WTC11 (cell line): ENCODE measurements around the gene SLC27A2. TPM values are rescaled to one million over a fixed set of nuclear protein-coding genes. Genes with fewer than 3 reads are reported as not detected.

ENCODE experiments used
- ATAC-seq: fragments of 200-7000 bp; cut with Tn5 transposase; 2 replicates; pipeline ENCODE4 v1.10.0; 2021; ENCODE audit warnings: mild to moderate bottlenecking, moderate library complexity
- CTCF ChIA-PET: fragments of 300-600 bp; sonication (Branson Sonifier 250); formaldehyde crosslinking; loops from one replicate; lab custom pipeline; 2021; ENCODE audit warnings: antibody characterized with exemption; lab: Charles Lee
- POLR2A ChIA-PET: fragments of 350-600 bp; sonication (Branson Sonifier 250); formaldehyde crosslinking; loops from one replicate; lab custom pipeline; 2021; ENCODE audit warnings: antibody characterized with exemption; lab: Charles Lee
- DNase-seq: peaks from one replicate; pipeline ENCODE4 v3.0.0; 2021; ENCODE audit warnings: low spot score
- H3K27ac Mint-ChIP-seq: 2 replicates; pipeline ENCODE4 v1.8.0; 2021; ENCODE audit warnings: mixed read lengths
- H3K27me3 Mint-ChIP-seq: 2 replicates; pipeline ENCODE4 v1.8.0; 2021; ENCODE audit warnings: low read depth, mild to moderate bottlenecking, moderate library complexity, mixed read lengths
- H3K36me3 Mint-ChIP-seq: 2 replicates; pipeline ENCODE4 v1.8.0; 2021; ENCODE audit warnings: mixed read lengths
- H3K4me1 Mint-ChIP-seq: 2 replicates; pipeline ENCODE4 v1.8.0; 2022; ENCODE audit warnings: mixed read lengths
- H3K4me3 Mint-ChIP-seq: 2 replicates; pipeline ENCODE4 v1.8.0; 2021; ENCODE audit warnings: mild to moderate bottlenecking, moderate library complexity, mixed read lengths
- H3K9me3 Mint-ChIP-seq: 2 replicates; pipeline ENCODE4 v1.8.0; 2021; ENCODE audit warnings: mixed read lengths
- AFF4 ChIP-seq: sonication (generic); formaldehyde crosslinking; IDR thresholded peaks from 2 replicates; pipeline ENCODE4 v1.8.1; 2023; ENCODE audit warnings: mild to moderate bottlenecking, missing genetic modification reagents, borderline replicate concordance
- ATF1 ChIP-seq: sonication (generic); formaldehyde crosslinking; IDR thresholded peaks from 2 replicates; pipeline ENCODE4 v1.8.1; 2023; ENCODE audit warnings: mild to moderate bottlenecking, moderate library complexity, missing genetic modification reagents
- CREB1 ChIP-seq: sonication (generic); formaldehyde crosslinking; IDR thresholded peaks from 2 replicates; pipeline ENCODE4 v1.8.0; 2023; ENCODE audit warnings: mild to moderate bottlenecking, missing genetic modification reagents
- CTCF ChIP-seq: fragments of 200-600 bp; IDR thresholded peaks from 2 replicates; pipeline ENCODE4 v1.8.0; 2022; ENCODE audit warnings: antibody characterized with exemption
- E2F1 ChIP-seq: sonication (generic); formaldehyde crosslinking; IDR thresholded peaks from 2 replicates; pipeline ENCODE4 v1.8.0; 2022; ENCODE audit warnings: mild to moderate bottlenecking, missing genetic modification reagents
- ERG ChIP-seq: fragments of 250-450 bp; sonication (Bioruptor Pico); IDR thresholded peaks from 2 replicates; pipeline ENCODE4 v1.8.0; 2021; ENCODE audit warnings: mild to moderate bottlenecking
- ESRRA ChIP-seq: sonication (generic); formaldehyde crosslinking; IDR thresholded peaks from 2 replicates; pipeline ENCODE4 v1.8.1; 2022; ENCODE audit warnings: mild to moderate bottlenecking, missing genetic modification reagents, borderline replicate concordance
- ETV6 ChIP-seq: sonication (generic); formaldehyde crosslinking; IDR thresholded peaks from 2 replicates; pipeline ENCODE4 v1.8.1; 2022; ENCODE audit warnings: mild to moderate bottlenecking, missing genetic modification reagents
- FOXP4 ChIP-seq: sonication (generic); formaldehyde crosslinking; IDR thresholded peaks from 2 replicates; pipeline ENCODE4 v1.8.0; 2022; ENCODE audit warnings: mild to moderate bottlenecking, missing genetic modification reagents
- GTF2I ChIP-seq: fragments of 250-450 bp; sonication (Bioruptor Pico); conservative IDR thresholded peaks from 2 replicates; pipeline ENCODE4 v1.4.0; 2021; ENCODE audit warnings: mild to moderate bottlenecking
- HMGXB4 ChIP-seq: sonication (generic); formaldehyde crosslinking; IDR thresholded peaks from 2 replicates; pipeline ENCODE4 v1.8.1; 2023; ENCODE audit warnings: mild to moderate bottlenecking, moderate library complexity, missing genetic modification reagents
- IRF1 ChIP-seq: sonication (generic); formaldehyde crosslinking; IDR thresholded peaks from 2 replicates; pipeline ENCODE4 v1.8.0; 2023; ENCODE audit warnings: missing genetic modification reagents
- OVOL2 ChIP-seq: fragments of 250-450 bp; sonication (Bioruptor Pico); IDR thresholded peaks from 2 replicates; pipeline ENCODE4 v1.9.0; 2021; ENCODE audit warnings: mild to moderate bottlenecking, borderline replicate concordance
- SP1 ChIP-seq: sonication (generic); formaldehyde crosslinking; conservative IDR thresholded peaks from 2 replicates; pipeline ENCODE4 v1.8.1; 2022; ENCODE audit warnings: missing genetic modification reagents
- USF2 ChIP-seq: sonication (generic); formaldehyde crosslinking; IDR thresholded peaks from 2 replicates; pipeline ENCODE4 v1.8.1; 2023; ENCODE audit warnings: mild to moderate bottlenecking, missing genetic modification reagents, moderate library complexity
- ZNF219 ChIP-seq: sonication (generic); formaldehyde crosslinking; IDR thresholded peaks from 2 replicates; pipeline ENCODE4 v1.8.0; 2023; ENCODE audit warnings: missing genetic modification reagents, mild to moderate bottlenecking, borderline replicate concordance
- ZNF263 ChIP-seq: sonication (generic); formaldehyde crosslinking; IDR thresholded peaks from 2 replicates; pipeline ENCODE4 v1.8.1; 2022; ENCODE audit warnings: low read depth, mild to moderate bottlenecking, moderate library complexity, missing genetic modification reagents
- total RNA-seq: library from RNA; stranded (reverse); gene quantifications from 3 replicates; pipeline ENCODE4 v1.2.3, GENCODE V29; 2021

SLC27A2 gene
- total RNA-seq, 1 experiment from 2014 or later, result 3.0 TPM

- Mint-ChIP-seq H3K27ac (no peak overlapping the region), H3K27me3 (no peaks in the 10 kb centered on the region), H3K4me3 (no peak overlapping the region), H3K4me1 (peaks cover 4% of the 10 kb centered on the region), H3K9me3 (no peaks in the 10 kb centered on the region), H3K36me3 (no peaks in the 10 kb centered on the region)
- ChIA-PET CTCF (interaction anchor here (0.6 to 2.3 kb wide), 30 partner anchors 9 to 1786 kb away, joined by 3 to 34 read pairs (median 3); partner anchors contain the start of genes FGF7 and SLC27A2), POLR2A (no interaction called here)
- ATAC-seq (no peak), DNase-seq (no peak)
- no peak for TF ChIP-seq OVOL2 (CRISPR knock-in tag)
- TF ChIP-seq IRF1, result no peak
- no peak for TF ChIP-seq CTCF
- TF ChIP-seq ZNF219, result no peak
- TF ChIP-seq USF2 (CRISPR knock-in tag), result no peak
- no peak for TF ChIP-seq ETV6 (CRISPR knock-in tag)
- TF ChIP-seq AFF4, result no peak
- no peak for TF ChIP-seq GTF2I
- TF ChIP-seq E2F1 (CRISPR knock-in tag), result no peak
- TF ChIP-seq SP1 (CRISPR knock-in tag), result no peak
- no peak for TF ChIP-seq FOXP4 (CRISPR knock-in tag)
- TF ChIP-seq CREB1, result no peak
- TF ChIP-seq ERG, result no peak
- TF ChIP-seq HMGXB4 (CRISPR knock-in tag), result no peak
- TF ChIP-seq ESRRA, result no peak
- TF ChIP-seq ATF1 (CRISPR knock-in tag), result no peak
- TF ChIP-seq ZNF263 (CRISPR knock-in tag), result no peak
Observed at GRCh38 chr15:50144341-50145120, 37.5 kb upstream of the SLC27A2 start.
